GM08714 (cell line): ENCODE data around the gene ESYT2.

Source experiments
- H3K4me3 ChIP-seq: fragments of 200-500 bp; sonication (Bioruptor generic); 2 replicates; pipeline ENCODE4 v1.5.1; 2014; ENCODE audit warnings: mild to moderate bottlenecking, low read length, inconsistent platforms
- ZNF274 ChIP-seq: IDR thresholded peaks from 2 replicates; pipeline ENCODE4 v1.6.1; 2012; ENCODE audit warnings: mild to moderate bottlenecking, low read depth, low read length

The ESYT2 gene

DNA sequence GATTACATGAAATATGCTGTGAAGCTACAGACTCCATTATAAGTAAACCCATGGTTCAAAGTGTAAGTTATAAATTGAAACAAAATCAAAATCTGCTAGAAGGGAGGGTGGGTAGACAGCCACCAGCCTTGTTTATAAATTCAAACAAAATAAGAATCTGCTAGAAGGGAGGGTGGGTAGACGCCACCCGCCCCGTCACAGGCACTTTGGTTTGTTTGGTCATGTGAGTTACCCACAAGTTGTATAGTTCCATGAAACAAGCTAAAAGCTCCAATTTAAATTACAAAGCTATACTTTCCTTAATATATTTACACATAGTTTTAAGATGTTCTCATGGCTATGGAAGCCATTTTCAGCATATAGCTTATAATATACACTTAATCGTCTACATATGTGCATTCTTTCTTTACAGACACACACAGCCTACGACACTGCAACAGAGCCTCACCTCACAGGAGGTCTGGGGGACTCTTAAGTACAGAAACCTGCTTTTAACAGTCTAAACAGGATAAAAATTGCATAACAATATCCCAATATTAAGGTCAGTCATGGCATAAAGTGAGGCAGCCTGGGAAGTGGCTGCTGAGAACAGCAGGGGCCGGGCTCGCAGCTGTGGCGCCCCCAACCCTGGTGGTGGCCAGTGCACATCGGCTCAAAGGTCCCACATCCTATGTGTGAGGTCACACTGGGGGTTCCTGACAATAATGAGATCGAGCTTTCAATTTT lies 96.7 kb downstream of the ESYT2 start:
- TF ChIP-seq ZNF274, result no peak
- no peak overlapping the region for H3K4me3 ChIP-seq

DNA sequence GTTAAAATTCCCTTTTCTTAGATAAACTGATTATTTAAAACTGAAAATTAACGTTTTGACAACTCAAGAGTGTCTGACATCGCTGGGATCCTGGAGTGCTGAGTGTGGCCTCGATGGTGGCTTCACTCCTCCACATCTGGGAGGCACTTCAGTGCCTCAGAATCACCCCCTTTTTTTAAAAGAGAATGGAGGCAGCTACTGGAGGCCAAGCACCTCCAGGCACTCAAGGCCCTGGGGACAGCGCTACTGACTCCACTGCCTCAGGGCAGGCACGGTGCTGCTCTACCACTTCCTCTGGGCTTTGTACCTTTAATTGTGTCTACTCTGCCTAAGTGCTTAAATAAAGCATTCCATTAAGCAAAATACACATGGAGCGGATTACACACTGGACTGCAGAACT lies 97.5 kb downstream of the ESYT2 start:
- no peak for TF ChIP-seq ZNF274

DNA sequence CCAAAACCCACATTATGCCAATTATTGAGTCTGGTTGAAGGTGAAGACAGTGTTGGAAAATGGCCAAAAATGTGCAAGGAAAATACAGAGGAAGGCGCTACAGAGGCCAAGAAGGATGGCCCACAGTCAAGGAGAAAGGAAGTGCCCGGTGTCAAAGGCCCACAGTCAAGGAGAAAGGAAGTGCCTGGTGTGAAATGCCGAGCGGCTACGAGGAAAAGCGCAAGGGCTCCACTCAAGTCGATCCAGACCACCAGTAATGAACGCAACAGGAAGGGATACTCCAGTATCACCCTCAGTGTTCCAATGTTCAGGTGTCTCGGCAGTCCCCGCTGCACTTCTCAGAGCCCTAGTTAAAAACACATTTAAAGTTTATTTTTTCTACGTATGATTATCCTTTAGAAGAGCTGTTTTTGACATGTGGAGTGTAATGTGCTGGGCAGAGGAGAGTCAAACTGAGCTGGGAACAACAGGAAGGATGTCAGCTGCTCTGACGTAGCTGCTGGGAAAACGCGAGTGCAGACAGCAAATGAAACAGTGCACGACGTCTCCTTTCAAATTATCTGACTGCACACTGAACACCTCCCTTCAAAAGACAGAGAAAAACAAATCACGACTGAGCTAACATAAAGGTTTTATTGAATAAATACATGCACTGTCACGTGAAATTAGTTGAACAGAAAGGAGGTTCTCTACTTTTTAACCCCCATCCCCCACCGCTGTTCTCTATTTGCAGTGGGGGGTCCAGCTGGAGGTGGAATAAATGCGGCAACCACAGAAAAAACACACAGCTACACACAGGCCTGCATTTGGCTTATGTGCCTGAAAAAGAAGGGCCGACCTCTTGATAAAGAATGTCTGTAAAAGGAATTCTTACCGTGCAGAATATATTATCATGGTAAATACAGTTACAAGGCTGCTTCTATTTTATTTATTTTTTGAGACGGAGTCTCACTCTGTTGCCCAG lies 98.6 kb downstream of the ESYT2 start:
- H3K4me3 ChIP-seq, result no peak overlapping the region
- no peak for TF ChIP-seq ZNF274

More for the DNA sequence above, 97.5 kb downstream of the ESYT2 start:
- no peak overlapping the region for H3K4me3 ChIP-seq

DNA sequence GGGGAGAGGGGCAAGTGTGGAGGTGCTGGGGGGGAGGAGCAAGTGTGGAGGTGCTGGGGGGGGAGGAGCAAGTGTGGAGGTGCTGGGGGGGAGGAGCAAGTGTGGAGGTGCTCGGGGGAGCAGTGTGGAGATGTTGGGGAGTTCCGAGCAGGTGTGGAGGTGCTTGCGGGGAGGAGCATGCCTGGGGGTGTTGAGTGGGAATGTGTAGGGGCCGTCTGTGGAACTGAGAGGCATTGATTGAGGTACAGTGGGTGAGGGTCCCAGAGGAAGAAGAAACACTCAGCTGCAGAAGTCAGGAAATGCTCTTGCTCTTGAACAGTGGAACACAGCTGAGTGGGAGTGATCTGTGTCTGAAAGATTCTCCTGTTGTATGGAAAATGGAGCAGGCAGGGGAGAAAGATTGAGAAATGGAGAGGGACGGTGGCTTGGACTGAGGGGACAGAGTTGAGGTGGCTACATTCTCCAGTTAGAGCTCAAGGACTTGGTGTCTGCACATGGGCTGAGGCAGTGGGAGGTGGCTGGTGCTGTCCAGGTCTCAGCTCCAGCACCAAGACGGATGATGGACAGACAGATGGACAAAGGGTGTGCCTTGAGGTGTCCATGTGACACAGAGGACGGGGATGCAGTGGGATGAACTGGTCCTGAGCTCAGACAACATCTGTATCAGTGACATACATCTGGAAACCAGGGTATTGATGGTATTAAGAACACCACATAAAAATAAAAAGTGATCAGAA lies 99.5 kb downstream of the ESYT2 start:
- no peak for TF ChIP-seq ZNF274
- H3K4me3 ChIP-seq, result no peak overlapping the region

DNA sequence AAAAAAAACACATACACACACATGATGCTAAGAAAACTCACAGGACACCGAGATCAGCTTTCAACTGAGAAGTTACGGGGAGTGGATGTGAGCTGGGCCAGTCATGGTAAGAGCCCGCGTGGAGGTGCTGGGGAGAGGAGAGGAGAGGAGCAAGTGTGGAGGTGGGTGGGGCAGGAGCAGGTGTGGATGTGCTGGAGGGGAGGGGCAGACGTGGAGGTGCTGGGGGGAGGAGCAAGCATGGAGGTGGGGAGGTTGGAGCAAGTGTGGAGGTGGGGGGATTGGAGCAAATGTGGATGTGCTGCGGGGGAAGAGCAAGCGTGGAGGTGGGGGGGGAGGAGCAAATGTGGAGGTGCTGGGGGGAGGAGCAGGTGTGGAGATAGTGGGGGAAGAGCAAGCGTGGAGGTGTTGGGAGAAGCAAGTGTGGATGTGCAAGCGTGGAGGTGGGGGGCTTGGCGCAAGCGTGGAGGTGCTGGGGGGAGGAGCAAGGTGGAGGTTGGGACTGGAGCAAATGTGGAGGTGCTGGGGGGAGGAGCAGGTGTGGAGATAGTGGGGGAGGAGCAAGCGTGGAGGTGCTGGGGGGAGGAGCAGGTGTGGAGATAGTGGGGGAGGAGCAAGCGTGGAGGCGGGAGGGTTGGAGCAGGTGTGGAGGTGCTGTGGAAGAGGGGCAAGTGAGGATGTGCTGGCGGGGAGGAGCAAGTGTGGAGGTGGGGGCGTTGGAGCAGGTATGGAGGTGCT lies 100.2 kb downstream of the ESYT2 start:
- no peak for TF ChIP-seq ZNF274
- no peak overlapping the region for H3K4me3 ChIP-seq

DNA sequence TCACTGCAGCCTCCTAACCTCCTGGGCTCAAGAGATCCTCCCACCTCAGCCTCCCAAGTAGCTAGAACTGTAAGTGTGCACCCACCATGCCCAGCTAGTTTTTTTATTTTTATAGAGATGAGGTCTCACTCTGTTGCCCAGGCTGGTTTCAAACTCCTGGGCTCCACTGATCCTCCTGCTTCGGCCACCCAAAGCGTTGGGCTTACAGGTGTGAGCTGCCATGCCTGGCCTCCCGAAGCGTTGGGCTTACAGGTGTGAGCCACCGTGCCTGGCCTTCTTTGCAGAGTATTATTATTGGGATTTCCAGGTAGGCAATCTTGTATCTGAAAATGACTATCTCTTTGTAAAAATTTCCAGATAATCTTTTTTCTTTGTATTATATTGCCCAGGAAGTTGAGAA lies 101.6 kb downstream of the ESYT2 start:
- no peak for TF ChIP-seq ZNF274
- H3K4me3 ChIP-seq, result no peak overlapping the region

DNA sequence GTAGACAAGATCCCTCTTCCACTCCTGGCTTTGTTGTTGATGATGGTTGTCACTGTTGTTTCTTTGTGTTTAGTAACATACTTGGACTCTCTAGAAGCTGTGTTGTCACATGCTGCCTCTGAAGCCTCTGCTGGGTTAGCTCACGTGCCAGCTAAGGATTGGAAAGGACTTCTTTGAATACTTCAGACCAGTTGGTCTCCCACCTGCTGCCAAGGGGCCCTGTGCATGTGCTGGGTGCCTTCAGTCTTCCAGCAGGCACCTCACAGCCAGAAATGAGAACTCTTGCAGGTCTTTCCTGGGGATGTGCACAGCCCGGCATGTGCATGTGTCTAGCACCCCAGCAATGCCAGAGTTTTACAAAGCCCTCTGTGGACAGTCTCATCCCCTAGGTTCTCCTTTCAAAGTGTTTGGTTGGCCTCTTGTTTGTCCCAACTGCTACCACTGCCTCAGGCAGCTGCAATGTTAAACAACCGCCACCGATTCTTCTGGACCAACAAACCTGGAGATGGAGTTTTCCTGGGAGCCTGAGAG lies 103.0 kb downstream of the ESYT2 start:
- no peak for TF ChIP-seq ZNF274
- no peak overlapping the region for H3K4me3 ChIP-seq

DNA sequence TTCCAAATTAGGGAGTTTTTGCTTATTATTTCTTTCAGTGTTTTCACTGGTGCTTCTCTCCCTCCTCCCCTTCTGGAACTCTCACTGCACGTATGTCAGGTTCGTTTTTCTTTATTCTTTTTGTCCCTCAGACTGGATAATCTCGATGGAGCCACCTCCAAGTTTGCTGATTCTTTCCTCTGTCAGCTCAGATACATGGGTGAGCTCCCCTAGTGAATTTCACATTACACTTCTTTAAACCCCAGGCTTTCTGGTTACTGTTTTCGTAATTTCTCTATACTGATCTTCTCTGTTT lies 103.9 kb downstream of the ESYT2 start:
- TF ChIP-seq ZNF274, result no peak
- no peak overlapping the region for H3K4me3 ChIP-seq

DNA sequence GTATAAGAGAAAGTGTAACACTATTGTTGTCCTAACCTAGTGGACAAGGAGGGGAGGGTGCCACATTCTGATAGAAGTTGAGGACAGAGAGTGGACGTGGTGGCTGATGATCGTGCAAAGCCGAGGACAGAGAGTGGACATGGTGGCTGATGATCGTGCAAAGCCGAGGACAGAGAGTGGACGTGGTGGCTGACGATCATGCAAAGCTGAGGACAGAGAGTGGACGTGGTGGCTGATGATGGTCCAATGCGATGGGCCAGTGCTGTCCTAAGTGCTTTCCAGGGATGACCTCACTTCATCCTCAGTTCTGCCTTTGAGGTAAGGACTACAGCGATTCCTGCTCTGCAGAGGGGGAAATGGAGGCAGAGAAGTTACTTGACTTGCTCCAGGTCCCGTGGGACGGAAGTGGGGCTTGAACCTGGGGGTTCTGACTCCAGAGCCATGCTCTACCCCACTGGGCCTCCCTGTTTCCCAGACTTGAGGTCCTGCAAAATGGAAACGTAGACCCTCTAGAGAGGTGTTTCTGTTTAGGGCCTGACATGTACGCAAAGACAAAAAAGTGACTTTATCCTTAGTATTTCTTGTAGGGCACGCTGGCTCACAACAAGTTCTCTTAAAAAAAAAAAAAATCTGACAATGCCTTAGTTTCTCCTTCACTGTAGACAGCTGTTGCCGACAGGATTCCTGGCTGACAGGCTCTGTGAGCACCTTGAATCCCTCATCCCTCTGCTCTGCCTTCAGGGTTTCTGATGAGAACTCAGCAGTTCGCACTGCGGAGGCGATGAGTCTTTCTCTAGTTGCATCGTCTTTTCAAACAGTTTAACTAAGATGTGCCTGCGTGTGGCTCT lies 104.4 kb downstream of the ESYT2 start:
- no peak overlapping the region for H3K4me3 ChIP-seq
- TF ChIP-seq ZNF274, result no peak

DNA sequence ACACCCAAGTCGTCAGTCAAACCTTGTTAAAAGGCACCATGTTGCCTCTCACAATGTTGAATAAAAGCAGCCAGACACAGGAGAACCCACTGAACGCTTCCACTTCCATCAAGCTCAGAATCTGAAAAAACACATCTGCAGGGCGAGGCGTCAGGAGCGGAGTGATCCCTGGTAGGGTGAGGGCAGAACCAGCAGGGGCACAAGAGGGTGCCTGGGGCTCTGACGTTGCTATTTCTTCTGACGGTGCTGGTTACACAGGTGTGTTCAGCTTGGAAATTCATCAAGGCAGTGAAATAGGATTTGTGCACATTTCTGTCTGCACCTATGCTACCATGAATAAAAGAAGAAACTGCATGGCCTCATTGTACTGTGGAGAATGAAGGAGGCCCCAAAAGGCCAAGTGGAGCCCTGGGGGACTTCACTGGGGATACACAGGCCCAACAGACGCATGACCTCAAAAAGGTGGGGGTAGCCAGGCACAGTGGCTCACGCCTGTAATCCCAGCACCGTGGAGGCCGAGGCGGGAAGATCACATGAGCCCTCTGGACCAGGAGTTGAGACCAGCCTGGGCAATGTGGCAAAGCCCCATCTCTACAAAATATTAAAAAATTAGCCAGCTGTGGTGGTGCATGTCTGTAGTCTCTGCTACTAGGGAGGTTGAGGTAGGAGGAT lies 105.5 kb downstream of the ESYT2 start:
- TF ChIP-seq ZNF274, result no peak
- no peak overlapping the region for H3K4me3 ChIP-seq

DNA sequence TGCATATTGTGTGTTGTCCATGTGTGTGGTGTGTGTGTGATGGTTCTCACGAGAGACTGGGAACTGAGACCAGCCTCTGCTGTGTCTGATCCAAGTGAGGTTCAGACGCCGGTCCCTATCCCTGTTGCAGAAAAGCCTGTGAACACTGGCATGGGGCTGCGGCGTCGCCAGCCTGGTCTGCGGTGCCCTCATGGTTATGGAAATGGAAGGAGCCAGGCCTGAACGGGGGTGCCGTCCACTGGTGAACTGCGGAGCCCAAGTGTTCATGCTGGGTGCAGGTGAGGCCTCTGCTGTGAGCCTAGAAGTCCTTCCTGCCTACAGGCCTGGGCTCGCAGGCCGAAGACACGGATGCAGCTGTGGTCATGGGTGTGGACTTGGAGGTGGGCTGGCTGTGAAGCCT lies 106.0 kb downstream of the ESYT2 start:
- no peak overlapping the region for H3K4me3 ChIP-seq
- TF ChIP-seq ZNF274, result no peak

DNA sequence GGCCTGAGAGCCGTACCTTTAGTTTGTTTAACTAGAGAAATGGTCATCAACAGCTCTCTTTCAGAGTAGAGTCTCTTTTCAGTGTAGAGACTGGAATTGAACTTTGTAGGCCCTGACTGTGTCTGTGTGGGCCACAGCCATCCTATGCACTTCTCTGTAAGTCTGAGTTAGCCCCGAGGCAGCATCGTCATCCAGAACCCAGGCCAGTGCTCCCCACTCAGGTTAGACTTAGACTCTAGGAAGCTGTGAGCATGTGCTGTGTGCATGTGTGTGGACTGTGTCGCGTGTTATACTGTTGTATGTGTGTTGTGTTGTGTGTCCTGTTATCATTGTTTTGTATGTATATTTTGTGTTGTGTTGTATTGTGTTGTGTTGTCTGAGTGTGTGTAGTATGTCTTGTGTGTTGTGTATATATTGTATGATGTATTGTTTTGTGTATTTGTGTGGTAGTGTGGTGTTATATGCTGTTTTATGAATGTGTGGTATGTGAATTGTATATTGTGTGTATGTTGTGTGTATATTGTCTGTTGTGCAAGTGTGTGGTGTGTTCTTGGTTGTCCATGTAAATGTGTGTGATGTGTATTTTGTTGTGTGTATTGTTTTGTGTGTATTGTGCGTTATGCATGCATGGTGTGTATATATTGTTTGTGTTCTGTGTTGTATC lies 106.6 kb downstream of the ESYT2 start:
- no peak for TF ChIP-seq ZNF274
- no peak overlapping the region for H3K4me3 ChIP-seq
